Activated B cell treated with CpG ODN at 0.5 μM for 24 hours (primary cell): ENCODE data around the gene SEMA3A. TPM values are rescaled to one million over a fixed set of nuclear protein-coding genes. Genes with fewer than 3 reads are reported as not detected.

Source experiments
- ATAC-seq: fragments of 200-7000 bp; cut with Tn5 transposase; one replicate; pipeline ENCODE4 v1.10.0; 2021; ENCODE audit warnings: low read depth, mild to moderate bottlenecking, moderate library complexity
- CTCF ChIA-PET: fragments of 350-600 bp; sonication (Branson Sonifier 250); formaldehyde crosslinking; loops from one replicate; lab custom pipeline; 2021; ENCODE audit warnings: antibody characterized with exemption; lab: Charles Lee
- POLR2A ChIA-PET: fragments of 350-600 bp; sonication (Branson Sonifier 250); formaldehyde crosslinking; loops from one replicate; lab custom pipeline; 2021; ENCODE audit warnings: antibody characterized with exemption; lab: Charles Lee
- DNase-seq: peaks from one replicate; pipeline ENCODE4 v3.0.0; 2022
- H3K27ac Mint-ChIP-seq: one replicate; pipeline ENCODE4 v1.8.0; 2020; ENCODE audit warnings: mixed read lengths
- H3K27me3 Mint-ChIP-seq: one replicate; pipeline ENCODE4 v1.8.0; 2021; ENCODE audit warnings: mixed read lengths
- H3K36me3 Mint-ChIP-seq: one replicate; pipeline ENCODE4 v1.8.0; 2021; ENCODE audit warnings: low read depth, mixed read lengths
- H3K4me1 Mint-ChIP-seq: one replicate; pipeline ENCODE4 v1.8.0; 2021; ENCODE audit warnings: mixed read lengths
- H3K4me3 Mint-ChIP-seq: one replicate; pipeline ENCODE4 v1.8.0; 2020; ENCODE audit warnings: mild to moderate bottlenecking, mixed read lengths
- H3K9me3 Mint-ChIP-seq: one replicate; pipeline ENCODE4 v1.8.0; 2020; ENCODE audit warnings: mixed read lengths
- CTCF ChIP-seq: fragments of 200-600 bp; IDR thresholded peaks from one replicate; pipeline ENCODE4 v1.8.0; 2022; ENCODE audit warnings: antibody characterized with exemption, mild to moderate bottlenecking
- intact Hi-C: fragments of 100-400 bp; cut with micrococcal nuclease; formaldehyde crosslinking; loops from one replicate; pipeline ENCODE4 v1.15.1; 2024
- total RNA-seq: library from RNA; stranded (reverse); gene quantifications from 2 replicates; pipeline ENCODE4 v1.2.3, GENCODE V29; 2022

SEMA3A gene
- total RNA-seq, 1 donor from 2014 or later = not detected

DNA sequence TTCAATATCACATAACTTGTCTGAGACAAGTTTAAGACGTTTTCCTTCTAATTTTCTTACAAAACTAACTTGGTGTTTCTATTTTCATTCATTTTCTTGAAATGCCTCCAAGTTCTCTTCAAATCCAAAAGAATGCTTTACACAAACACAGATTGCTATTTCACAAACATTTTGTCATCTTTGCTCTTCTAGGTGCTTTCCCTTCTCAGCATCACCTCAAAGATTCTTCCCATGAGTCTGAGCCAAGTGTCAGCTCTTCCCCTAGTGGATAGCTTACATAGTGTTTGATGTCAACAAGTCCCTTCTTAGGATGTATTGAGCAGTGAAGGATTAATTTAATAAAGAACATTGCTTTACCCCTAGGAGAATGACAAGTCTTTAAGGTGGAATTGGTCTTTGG, 38.1 kb upstream of the SEMA3A start:
- TF ChIP-seq CTCF = no peak
- POLR2A ChIA-PET = no interaction called here
- Mint-ChIP-seq H3K36me3 (no peaks in the 10 kb centered on the region), H3K27me3 (no peaks in the 10 kb centered on the region), H3K4me1 (no peaks in the 10 kb centered on the region), H3K9me3 (no peaks in the 10 kb centered on the region), H3K4me3 (no peak overlapping the region), H3K27ac (no peak overlapping the region)
- intact Hi-C loops = no loop called here
- DNase-seq = no peak
- no peak for ATAC-seq
- CTCF ChIA-PET = no interaction called here

DNA sequence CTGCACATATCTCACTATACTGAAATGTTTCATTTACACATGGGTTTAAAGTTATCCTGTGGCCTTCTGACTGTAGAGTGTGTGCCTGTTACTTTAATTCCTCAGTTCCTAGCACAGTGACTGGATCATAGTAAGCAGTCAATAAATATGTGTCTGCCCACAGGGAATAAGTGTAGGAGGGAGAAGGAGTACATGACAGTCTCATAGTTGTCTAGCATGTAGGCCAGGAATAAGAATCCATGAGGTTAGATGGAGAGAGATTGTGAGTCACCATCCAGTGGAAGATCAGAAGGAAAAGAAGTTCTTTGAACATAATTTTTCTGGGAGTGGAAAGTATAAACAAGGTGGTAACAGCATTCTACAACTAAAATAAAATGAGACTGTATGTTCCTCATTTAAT, 36.6 kb upstream of the SEMA3A start:
- ATAC-seq (no peak), DNase-seq (no peak)
- H3K27me3 Mint-ChIP-seq = no peaks in the 10 kb centered on the region
- no peaks in the 10 kb centered on the region for H3K36me3 Mint-ChIP-seq
- CTCF ChIA-PET = no interaction called here
- POLR2A ChIA-PET = no interaction called here
- intact Hi-C loops = no loop called here
- no peak overlapping the region for H3K4me3 Mint-ChIP-seq
- H3K4me1 Mint-ChIP-seq = no peaks in the 10 kb centered on the region
- TF ChIP-seq CTCF = no peak
- H3K27ac Mint-ChIP-seq = no peak overlapping the region
- no peaks in the 10 kb centered on the region for H3K9me3 Mint-ChIP-seq

- H3K27ac Mint-ChIP-seq = no peak overlapping the region
- no peak overlapping the region for H3K4me3 Mint-ChIP-seq
- DNase-seq = no peak
- no peak for TF ChIP-seq CTCF
- ChIA-PET POLR2A (no interaction called here), CTCF (no interaction called here)
- H3K4me1 Mint-ChIP-seq = no peaks in the 10 kb centered on the region
- no peak for ATAC-seq
- no peaks in the 10 kb centered on the region for H3K27me3 Mint-ChIP-seq
- no peaks in the 10 kb centered on the region for H3K36me3 Mint-ChIP-seq
- intact Hi-C loops = no loop called here
- no peaks in the 10 kb centered on the region for H3K9me3 Mint-ChIP-seq
Measured at GRCh38 chr7:84230491-84230890, 35.9 kb upstream of the SEMA3A start.

GRCh38 chr7:84228526-84228925, 33.9 kb upstream of the SEMA3A start:
- ATAC-seq (no peak), DNase-seq (no peak)
- no peaks in the 10 kb centered on the region for H3K27me3 Mint-ChIP-seq
- H3K4me3 Mint-ChIP-seq = no peak overlapping the region
- intact Hi-C loops = no loop called here
- H3K36me3 Mint-ChIP-seq = no peaks in the 10 kb centered on the region
- H3K4me1 Mint-ChIP-seq = no peaks in the 10 kb centered on the region
- ChIA-PET CTCF (no interaction called here), POLR2A (no interaction called here)
- no peak for TF ChIP-seq CTCF
- H3K27ac Mint-ChIP-seq = no peak overlapping the region
- H3K9me3 Mint-ChIP-seq = no peaks in the 10 kb centered on the region

GRCh38 chr7:84226759-84227158, 32.2 kb upstream of the SEMA3A start:
- DNase-seq (no peak), ATAC-seq (no peak)
- intact Hi-C loops = no loop called here
- CTCF ChIA-PET = no interaction called here
- Mint-ChIP-seq H3K36me3 (no peaks in the 10 kb centered on the region), H3K27me3 (no peaks in the 10 kb centered on the region), H3K27ac (no peak overlapping the region), H3K9me3 (no peaks in the 10 kb centered on the region), H3K4me1 (no peaks in the 10 kb centered on the region), H3K4me3 (no peak overlapping the region)
- no peak for TF ChIP-seq CTCF
- POLR2A ChIA-PET = no interaction called here
